Measurements from ENCODE around the gene UMODL1. TPM values are rescaled to one million over a fixed set of nuclear protein-coding genes. Genes with fewer than 3 reads are reported as not detected.

Gene UMODL1, protein sequence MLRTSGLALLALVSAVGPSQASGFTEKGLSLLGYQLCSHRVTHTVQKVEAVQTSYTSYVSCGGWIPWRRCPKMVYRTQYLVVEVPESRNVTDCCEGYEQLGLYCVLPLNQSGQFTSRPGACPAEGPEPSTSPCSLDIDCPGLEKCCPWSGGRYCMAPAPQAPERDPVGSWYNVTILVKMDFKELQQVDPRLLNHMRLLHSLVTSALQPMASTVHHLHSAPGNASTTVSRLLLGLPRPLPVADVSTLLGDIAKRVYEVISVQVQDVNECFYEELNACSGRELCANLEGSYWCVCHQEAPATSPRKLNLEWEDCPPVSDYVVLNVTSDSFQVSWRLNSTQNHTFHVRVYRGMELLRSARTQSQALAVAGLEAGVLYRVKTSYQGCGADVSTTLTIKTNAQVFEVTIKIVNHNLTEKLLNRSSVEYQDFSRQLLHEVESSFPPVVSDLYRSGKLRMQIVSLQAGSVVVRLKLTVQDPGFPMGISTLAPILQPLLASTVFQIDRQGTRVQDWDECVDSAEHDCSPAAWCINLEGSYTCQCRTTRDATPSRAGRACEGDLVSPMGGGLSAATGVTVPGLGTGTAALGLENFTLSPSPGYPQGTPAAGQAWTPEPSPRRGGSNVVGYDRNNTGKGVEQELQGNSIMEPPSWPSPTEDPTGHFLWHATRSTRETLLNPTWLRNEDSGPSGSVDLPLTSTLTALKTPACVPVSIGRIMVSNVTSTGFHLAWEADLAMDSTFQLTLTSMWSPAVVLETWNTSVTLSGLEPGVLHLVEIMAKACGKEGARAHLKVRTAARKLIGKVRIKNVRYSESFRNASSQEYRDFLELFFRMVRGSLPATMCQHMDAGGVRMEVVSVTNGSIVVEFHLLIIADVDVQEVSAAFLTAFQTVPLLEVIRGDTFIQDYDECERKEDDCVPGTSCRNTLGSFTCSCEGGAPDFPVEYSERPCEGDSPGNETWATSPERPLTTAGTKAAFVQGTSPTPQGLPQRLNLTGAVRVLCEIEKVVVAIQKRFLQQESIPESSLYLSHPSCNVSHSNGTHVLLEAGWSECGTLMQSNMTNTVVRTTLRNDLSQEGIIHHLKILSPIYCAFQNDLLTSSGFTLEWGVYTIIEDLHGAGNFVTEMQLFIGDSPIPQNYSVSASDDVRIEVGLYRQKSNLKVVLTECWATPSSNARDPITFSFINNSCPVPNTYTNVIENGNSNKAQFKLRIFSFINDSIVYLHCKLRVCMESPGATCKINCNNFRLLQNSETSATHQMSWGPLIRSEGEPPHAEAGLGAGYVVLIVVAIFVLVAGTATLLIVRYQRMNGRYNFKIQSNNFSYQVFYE
- total RNA-seq = under 1 TPM; 0.35 to 0.37 TPM

DNA sequence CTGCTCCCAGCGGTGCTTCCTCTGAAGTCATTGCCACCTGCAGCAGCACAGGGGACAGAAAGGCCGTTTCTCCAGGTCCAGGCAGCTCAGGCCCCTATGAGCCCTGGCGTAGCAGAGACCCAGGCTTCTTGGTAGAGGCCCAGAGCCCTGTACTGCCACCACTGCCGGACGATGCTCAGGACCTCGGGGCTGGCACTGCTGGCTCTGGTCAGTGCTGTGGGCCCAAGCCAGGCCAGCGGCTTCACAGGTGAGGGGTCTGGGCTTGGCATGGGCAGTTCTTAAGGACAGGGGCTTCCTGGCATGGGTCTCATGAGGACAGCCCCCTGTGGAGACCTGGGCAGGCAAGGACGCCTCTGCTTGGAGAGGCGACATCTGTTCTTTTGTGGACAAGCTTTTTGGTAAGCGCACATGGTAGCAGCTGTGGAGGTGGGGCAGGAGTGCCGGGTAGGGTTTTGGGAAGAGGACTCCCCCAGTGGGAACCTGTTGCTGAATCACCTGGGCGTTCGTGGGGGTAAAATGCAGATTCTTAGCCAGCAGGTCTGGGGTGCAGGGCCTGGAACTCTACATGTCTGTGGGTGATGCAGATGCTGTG, at the start of gene UMODL1:
TSS of gene UMODL1 (plus strand) at position 172 of the 592 bp plus-strand sequence. CDS start at position 172, 0 bp downstream.
- no peak within 1 kb of the TSS for H3K9ac ChIP-seq (ENCODE audit: low read depth in 2 of 2, low read length in 2 of 2)
- no peak for TF ChIP-seq CTCF (IDR thresholded peaks at IDR 0.05)
- H3K4me3 ChIP-seq = no peak within 1 kb of the TSS
- no peaks in the 10 kb centered on the region for H3K36me3 ChIP-seq
- no peaks in the 10 kb centered on the region for H3K4me1 ChIP-seq
- intact Hi-C loops (cut with DNase I) = no loop called here
- no peaks in the 10 kb centered on the region for H3K9me3 ChIP-seq
- H3K27me3 ChIP-seq = no peaks in the 10 kb centered on the region
- no peak within 1 kb of the TSS for H3K27ac ChIP-seq
- no peak for DNase-seq

- no peak for DNase-seq
- no peak overlapping the region for H3K4me3 ChIP-seq
- no peak overlapping the region for H3K27ac ChIP-seq
- no peak overlapping the region for H3K9ac ChIP-seq (ENCODE audit: low read depth in 2 of 2, low read length in 2 of 2)
- no peaks in the 10 kb centered on the region for H3K27me3 ChIP-seq
- no peaks in the 10 kb centered on the region for H3K4me1 ChIP-seq
- H3K36me3 ChIP-seq = no peaks in the 10 kb centered on the region
- no peak for TF ChIP-seq CTCF (IDR thresholded peaks at IDR 0.05)
- no peaks in the 10 kb centered on the region for H3K9me3 ChIP-seq
- intact Hi-C loops (cut with DNase I) = no loop called here
Measured at GRCh38 chr21:42021371-42022090, 49.6 kb upstream of the UMODL1 start.

GRCh38 chr21:42022091-42022430, 49.1 kb upstream of the UMODL1 start:
- no peaks in the 10 kb centered on the region for H3K9me3 ChIP-seq
- H3K9ac ChIP-seq (ENCODE audit: low read depth in 2 of 2, low read length in 2 of 2) = no peak overlapping the region
- no peaks in the 10 kb centered on the region for H3K27me3 ChIP-seq
- H3K36me3 ChIP-seq = no peaks in the 10 kb centered on the region
- intact Hi-C loops (cut with DNase I) = no loop called here
- H3K27ac ChIP-seq = no peak overlapping the region
- no peak overlapping the region for H3K4me3 ChIP-seq
- TF ChIP-seq CTCF (IDR thresholded peaks at IDR 0.05) = no peak
- DNase-seq = no peak
- H3K4me1 ChIP-seq = no peaks in the 10 kb centered on the region

DNA sequence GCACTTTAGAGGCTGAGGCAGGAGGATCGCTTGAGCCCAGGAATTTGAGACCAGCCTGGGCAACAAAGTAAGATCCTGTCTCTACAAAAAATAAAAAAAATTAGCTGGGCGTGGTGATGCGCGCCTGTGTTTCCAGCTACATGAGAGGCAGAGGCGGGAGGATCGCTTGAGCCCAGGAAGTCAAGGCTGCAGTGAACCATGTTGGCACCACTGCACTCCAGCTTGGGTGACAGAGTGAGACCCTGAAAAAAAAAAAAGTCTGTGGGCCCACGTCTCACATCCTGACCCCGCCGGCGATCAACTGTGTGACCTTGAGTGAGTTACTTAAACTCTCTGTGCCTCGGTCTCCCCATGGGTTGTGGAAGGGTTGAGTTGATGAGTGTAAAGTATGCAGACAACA, 48.2 kb upstream of the UMODL1 start:
- intact Hi-C loops (cut with DNase I) = no loop called here

More for the DNA sequence above, 48.2 kb upstream of the UMODL1 start:
- no peaks in the 10 kb centered on the region for H3K27me3 ChIP-seq
- TF ChIP-seq CTCF (IDR thresholded peaks at IDR 0.05) = no peak
- no peaks in the 10 kb centered on the region for H3K4me1 ChIP-seq
- H3K27ac ChIP-seq = no peak overlapping the region
- H3K9ac ChIP-seq (ENCODE audit: low read depth in 2 of 2, low read length in 2 of 2) = no peak overlapping the region
- H3K9me3 ChIP-seq = no peaks in the 10 kb centered on the region
- no peak for DNase-seq
- no peaks in the 10 kb centered on the region for H3K36me3 ChIP-seq
- H3K4me3 ChIP-seq = no peak overlapping the region

All from colonic mucosa (tissue), 4 donors.